T-helper 22 cell (primary cell): Measurements from ENCODE around the gene ALOXE3.
"Not testable (repeated sequence)": the region's sequence is repeated elsewhere in the genome, so short reads cannot be mapped to it uniquely, and the experiment has no call there.

Source experiments
- DNase-seq: peaks from one replicate; pipeline ENCODE4 v3.0.0-alpha.2; 2020; ENCODE audit warnings: low read depth

Gene ALOXE3

DNA sequence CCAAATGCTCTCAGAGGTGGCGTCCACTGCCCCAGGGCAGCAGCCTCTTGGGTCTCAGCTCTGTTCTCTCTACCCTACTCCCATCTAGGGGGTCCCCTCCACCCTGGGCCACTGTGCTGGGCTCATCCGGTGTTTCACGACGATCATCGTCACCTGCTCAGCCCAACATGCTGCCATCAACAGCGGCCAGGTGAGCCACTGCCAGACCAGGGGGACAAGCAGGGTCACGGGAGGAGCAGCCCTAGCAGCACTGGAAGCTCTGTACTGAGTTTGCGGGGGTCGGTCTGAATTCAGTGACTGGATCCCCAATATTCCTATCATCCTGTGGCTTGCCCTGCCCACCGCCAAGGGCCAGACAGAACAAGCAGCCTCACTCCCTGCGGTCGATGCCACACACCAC is 46.8 kb downstream of the ALOXE3 start:
- no peak for DNase-seq

DNA sequence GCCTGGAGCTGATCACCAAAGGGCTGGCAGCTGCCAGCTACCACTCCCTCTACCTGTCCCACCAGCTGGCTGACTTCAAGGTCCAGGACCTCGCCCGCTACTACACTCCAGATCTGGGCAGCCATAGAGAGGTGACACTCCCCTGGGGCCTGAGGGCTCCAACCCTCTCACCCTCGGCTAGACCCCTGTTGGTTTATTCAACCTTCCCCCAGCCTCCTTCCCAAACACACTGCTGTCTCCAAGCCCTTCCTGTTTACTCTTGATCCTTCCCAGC is 48.8 kb downstream of the ALOXE3 start:
- DNase-seq, result no peak

DNA sequence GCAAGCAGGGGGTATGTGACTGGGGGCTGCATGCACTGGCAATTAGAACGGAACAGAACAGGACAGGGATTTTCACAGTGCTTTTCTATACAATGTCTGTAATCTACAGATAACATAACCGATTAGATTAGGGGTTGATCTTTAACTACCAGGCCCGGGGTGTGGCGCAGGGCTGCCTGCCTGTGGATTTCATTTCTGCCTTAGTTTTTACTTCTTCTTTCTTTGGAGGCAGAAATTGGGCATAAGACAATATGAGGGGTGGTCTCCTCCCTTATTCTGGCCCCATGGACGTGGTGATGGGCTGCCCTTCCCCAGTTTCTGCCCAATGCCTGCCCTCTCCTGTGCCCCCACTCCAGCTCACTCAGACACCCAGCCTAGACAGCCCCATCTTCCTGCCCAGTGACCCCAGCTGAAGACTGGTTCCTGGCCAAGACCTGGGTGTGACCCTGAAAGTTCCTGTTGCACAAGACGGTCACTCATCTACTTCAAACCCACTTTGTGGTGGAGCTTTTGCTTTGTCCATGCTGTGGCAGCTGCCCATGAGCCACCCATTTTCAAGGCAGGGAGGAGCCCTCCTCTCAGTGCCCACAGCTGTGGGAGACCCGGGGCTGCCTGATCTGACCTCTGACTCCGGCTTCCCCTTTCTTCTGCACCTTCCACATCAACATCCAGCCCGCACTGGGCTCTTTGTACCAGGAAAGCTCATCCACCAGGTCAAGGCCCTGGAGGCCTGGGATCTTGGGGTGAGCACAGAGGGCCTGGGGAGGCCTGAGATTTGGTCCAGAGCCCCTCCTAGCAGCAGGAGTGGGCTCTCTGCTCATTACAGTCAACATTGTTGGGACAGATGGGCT is 49.4 kb downstream of the ALOXE3 start:
- DNase-seq, result no peak

DNA sequence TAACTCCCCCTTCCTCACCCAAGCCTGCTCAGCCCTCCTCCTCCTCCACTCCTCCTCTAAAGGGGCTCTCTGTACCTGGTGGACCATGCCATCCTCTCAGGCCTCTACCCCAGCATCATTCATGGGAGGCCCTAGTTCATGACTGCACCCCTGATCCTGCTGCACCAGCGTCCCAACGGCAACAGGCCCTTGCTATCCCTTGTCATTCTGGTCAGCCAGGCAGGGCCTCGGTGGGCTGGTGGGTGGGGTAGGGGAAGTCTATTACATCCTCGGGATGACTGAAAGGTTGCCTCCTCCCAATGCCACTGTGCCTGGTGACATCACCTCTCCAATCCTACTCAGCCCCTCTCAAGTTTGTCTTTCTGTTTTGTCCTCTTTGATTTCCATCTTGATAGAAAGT is 50.5 kb downstream of the ALOXE3 start:
- no peak for DNase-seq

DNA sequence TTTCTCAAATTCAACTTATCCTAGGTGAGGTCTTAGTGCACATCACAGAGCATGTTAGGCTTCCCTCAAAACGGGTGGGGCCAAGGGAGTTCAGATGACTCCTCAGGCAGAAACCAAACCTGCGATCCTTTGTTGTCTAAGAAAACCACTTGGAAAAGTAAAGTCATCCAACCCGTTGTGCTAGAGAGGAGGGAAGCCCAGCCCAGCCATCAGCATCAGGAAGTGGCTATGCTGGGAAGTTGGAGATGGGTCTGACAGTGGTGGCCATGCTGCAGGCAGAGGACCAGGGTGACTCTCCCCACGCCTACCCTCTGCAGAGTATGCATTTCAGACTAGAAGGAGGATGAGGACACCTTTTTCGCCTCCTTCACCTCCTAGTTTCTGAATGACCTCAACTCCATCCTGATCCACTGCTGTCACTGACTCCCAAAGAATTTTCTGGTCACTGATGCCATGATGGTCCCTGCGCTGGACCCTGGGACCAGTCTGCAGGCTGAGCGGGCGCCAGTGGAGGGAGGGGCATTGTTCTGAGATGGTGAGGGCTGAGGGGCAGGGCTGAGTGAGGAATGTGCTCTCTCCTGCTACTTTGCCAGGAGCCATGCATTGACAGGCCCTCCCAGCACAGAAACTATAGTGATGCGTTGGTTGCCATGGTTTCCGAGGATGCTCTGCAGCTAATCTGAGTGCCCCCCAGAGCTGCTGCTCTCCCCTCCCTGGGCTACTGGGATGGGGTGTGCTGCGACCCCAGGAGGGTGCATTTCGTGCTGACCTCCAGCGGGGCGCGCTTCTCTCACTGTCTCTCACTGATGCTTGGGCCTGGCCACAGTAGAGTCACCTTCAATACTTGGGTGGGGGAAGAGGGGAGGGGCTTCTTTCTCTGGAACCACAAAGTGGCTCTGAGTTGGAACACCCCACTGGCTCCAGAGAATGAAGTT is 51.2 kb downstream of the ALOXE3 start:
- no peak for DNase-seq

DNA sequence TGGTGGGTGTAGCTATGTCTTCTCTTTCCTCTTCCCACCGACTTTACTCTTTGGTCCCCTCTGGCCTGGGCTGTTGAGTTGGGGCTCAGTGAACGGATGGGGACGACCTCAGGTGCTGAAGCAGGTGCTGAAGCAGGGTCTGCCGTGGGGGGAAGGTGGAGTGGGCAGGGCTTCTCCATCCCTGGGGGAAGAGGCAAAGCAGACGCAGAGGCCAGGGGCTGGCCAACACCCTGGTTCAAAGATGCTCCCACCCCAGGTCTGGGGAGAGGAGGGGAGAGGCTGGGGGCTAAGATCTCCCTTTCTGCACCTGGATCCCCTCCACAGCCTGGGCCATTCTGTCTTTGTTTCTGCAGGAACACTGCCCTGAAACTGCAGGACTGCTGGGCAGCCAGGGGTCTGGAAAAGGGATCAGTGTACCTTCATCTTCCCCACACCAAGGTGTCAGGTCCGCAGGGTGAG is 53.7 kb downstream of the ALOXE3 start:
- DNase-seq, result no peak

DNA sequence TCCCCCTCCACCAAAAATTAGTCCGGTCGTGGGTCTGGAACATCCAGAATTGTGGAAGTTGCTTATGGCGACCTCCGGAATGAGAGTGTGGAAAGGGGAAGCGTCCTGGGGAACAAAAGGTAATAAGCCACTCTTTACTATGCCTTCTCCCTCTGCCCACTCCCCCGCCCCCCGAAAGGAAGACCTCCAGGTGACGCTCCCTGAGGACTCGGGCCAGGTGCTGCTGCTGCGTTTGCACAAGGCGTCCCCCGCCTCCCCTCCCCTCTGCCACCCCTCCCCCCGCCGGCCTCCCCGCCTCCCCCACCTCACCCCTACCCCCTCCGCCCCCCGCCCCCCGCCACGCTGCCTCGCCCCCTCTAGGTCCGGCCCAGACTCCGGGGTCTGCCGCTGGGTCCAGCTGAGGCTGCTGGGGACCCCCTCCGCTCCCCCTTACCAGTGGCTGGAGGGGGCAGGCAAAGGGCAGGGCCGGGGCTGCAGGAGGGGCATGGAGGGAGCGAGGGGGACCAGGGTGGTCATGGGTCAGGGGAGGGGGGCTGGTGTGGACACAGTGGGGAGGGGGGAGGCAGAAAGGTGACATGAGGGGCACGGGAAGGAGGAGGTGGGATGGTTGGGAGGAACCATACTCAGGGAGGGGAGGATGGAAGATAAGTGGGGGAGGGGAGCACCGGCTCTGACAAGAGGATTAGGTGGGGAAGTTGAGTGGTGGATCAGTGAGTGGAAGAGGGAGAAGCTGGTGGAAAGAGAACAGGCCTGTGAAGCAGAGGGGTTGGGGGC is 54.4 kb downstream of the ALOXE3 start:
- no peak for DNase-seq

DNA sequence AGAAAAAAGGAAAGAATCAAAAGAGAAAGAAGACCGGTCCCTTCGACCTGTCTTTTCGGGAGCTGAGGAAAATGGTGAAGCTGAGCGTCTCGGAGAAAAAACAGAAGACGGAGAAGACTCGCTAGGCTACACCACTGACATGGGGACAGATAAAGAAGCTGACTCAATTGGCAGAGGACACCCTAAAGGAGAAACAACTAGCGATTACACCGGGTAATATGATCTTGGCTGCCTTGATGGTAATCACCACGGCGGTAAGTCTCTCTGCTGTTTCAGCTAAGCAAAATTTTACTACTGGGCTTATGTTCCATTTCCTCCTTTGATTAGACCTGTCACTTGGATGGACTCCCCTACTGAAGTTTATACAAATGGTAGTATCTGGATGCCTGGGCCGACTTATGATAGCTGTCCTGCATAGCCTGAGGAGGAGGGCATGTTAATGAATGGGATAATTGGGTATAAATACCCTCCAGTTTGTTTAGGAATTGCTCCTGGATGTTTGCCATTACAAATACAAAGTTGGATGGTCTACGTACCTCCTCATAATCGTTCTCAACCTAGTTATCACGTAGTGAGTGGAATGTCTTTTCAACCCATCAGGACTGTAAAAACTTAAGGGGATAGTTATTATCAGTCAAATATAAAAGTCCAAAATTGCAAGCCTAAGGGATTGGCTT is 55.4 kb downstream of the ALOXE3 start:
- no peak for DNase-seq

DNA sequence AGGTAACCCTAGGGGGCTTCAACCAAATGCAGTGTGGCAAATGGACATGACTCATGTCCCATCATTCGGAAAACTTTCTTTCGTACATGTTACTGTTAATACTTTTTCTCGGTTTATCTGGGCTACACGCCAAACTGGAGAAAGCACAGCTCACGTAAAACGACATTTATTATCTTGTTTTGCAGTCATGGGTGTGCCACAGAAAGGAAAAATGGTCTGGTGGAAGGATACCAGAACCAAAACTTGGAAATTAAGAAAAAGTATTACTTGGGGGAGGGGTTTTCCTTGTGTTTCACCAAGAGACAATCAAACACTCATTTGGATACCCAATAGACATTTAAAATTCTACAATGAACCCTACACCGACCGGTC is 55.9 kb downstream of the ALOXE3 start:
- no peak for DNase-seq

DNA sequence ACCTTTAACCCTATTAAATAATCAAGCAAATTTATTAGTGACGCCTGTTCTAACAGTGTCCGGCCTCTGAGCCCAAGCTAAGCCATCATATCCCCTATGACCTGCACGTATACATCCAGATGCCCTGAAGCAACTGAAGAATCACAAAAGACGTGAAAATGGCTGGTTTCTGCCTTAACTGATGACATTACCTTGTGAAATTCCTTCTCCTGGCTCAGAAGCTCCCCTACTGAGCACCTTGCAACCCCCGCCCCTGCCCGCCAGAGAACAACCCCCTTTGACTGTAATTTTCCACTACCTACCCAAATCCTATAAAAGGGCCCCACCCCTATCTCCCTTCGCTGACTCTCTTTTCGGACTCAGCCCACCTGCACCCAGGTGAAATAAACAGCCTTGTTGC is 56.5 kb downstream of the ALOXE3 start:
- DNase-seq, result not testable (repeated sequence)

DNA sequence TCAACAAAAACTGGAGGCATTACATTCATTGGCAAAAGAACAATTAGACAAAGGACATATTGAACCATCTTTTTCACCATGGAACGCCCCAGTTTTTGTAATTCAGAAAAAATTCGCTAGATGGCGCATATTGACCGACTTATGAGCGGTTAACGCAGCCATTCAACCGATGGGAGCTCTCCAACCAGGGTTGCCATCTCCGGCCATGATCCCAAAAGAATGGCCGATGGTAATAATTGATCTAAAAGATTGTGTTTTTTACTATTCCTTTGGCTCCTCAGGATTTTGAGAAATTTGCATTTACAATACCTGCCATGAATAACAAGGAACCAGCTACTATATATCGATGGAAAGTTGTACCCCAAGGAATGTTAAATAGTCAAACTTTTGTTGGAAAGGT is 58.0 kb downstream of the ALOXE3 start:
- no peak for DNase-seq

DNA sequence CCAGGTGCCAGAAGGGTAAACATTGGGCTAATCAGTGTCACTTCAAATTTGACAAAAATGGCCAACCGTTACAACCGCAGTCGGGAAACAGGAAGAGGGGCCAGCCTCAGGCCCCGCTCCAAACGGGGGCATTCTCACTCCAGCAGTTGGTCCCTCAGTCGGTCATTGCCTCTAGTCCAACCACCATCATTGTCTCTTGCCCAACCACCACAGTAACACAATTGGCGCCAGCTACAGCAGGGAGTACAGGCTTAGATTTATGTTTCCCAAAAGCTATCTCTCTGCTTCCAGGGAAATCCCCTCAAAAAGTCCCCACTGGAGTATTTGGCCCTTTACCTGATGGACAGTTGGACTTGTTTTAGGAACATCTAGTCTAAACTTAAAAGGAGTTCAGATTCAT is 59.2 kb downstream of the ALOXE3 start:
- no peak for DNase-seq

DNA sequence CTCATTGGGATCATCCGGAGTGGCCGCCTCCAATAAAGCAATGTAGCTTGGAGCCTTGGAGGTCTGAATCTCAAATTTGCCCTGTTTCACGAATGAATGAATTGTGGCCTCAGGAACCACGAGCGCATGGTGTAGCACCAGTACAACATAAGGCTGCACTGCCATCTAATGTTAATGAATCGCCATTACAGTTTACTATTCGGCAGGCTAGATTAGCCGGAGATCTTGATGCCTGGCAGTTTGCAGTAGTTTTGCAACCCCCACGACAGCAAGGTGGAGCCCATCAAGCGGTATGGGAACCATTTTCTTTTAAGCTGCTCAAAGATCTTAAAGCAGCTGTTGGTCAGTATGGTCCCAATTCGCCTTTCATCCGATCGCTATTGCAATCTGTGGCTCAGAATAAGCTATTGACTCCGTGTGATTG is 60.6 kb downstream of the ALOXE3 start:
- peak; percentile 25 for DNase-seq

DNA sequence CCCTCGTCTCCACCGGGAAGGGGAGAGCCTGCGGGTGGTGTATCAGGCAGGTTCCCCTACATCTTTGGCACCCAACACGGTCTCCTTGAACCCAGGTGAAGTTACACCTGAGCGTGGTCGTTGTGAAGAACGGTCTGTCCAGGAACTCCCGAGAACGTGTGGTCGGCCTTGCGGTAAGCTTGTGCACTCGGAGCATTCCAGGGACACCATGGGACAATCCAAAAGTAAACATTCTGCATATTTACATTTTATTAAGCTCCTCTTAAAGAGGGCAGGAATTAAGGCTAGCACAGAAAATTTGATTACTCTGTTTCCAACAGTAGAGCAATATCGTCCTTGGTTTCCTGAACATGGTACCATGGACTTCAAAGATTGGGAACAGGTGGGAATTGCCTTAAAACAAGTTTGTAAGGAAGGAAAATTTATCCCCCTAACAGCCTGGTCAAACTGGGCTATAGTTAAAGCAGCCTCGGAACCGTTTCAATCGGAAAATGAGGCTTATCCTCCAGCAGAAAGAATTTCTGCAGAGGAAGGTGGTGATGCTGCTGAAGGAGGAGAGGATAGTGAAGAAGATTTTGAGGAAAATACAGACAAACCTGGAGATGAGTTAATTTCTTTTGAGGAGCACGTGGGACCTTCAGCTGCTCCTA is 61.2 kb downstream of the ALOXE3 start:
- no peak for DNase-seq

DNA sequence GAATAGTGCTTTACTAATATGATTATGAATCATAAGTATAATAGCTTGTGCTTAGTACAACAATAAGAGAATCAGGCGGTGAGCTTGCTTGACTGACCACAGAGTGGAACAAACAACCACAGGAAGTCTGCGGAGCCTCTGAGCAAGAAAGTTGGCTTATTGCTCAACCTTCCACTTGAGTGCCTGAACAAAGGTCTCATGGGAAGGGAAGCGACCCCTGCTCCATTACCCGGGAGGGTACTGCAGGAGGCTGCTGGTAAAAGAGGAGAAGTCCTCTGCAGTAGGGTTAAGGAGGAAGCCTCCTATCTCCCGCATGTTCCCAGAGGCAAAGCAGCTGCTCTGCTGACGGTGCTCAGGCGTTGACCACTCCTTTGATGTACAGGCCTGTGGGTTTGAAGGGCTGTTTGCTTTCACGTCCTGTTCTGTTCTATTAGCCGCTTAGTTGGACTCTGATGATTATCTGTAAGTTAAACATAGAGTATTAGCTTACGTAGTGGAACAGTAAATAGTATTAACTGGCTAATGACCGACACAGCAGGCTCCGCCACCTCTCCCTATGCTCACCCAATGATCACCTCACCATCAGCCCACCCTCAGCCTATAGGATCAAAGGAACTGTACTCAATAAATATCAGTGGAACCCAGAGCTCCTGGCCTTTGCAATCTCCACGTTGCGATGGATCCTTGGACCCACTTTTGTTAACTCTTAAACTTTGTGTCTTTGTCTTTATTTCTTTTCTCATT is 61.9 kb downstream of the ALOXE3 start:
- DNase-seq, result no peak

DNA sequence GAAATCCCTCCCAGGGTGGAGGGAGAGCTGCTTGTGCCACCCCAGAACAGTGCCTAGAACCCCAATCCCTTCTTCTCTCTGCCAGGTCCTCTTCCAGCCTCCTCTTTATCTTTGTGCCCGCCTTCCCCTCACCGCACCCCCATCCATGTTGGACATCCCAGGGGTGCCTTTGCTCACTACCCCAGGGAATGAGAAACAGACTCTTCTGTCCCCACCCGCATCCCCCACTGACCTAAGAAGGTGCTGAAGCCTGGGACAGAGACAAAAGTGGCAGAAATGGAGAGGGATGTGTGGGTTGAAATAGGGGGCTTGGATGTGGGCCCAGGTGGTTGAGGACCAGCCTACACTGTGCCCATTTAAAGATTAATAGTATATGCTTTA is 62.5 kb downstream of the ALOXE3 start:
- DNase-seq, result no peak

DNA sequence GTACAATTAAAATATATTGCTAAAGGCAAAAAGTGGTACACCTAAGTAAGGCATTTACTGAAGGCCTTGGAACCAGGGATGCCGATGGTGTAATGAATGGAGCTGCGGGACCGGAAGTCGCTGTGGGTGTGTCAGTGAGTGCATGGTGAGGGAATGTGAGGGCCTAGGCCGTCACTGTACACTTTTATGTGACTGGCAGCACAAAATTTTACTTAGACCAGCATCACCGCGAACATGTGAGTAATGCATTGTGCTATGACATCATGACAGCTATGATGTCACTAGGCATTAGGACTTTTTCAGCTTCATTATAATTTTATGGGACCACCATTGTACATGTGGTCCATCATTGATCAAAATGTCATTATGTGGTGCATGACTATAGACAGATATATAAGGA is 64.7 kb downstream of the ALOXE3 start:
- no peak for DNase-seq

DNA sequence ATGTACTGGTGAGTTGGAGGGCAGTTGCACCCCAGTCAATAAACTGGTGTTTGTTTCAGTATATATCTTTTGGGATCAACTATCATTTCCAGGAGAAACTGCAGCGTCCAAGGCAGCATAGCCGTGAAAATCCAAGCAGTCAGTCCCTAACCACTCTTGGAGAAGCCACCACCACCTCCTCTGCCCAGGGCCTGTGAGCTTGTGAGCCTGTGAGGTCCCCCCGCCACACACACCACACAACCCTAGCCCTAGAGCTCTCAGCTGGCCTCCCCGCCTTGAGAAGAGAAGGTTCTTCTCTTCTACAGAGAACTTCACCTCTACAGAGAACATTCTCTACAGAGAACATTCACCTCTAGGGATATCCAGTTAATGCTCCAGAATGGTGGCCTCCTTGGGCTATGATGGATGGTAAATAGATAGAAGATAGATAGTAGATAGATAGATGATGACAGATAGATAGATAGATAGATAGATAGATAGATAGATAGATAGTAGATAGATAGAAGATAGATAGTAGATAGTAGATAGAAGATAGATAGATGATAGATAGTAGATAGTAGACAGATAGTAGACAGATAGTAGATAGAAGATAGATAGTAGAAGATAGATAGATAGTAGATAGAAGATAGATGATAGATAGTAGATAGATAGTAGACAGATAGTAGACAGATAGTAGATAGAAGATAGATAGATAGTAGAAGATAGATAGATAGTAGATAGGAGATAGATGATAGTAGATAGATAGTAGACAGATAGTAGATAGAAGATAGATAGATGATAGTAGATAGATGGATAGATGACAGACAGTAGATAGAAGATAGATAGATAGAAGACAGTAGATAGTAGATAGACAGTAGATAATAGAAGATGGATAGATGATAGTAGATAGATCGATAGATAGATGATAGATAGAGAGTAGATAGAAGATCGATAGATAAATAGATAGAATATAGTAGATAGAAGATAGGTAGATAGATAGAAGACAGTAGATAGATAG is 65.8 kb downstream of the ALOXE3 start:
- DNase-seq, result no peak

DNA sequence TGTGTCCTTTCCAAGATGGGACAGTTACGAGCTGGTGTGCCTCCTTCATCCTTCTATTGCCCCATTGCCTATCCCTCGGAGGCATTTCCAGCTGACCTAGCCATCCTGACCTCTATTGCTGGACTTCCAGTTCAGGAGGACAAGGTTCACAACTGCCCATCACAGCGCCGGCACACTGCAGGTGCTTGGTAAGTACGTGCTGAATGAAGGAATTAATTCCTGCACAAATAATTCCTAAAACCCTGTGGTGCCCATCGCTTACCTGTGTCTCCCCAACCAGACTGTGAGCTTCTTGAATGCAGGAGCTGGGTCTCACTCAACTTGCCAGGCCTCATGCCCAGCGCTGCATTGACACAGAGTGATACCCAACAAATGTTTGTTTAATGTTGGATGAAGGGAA is 66.5 kb downstream of the ALOXE3 start:
- DNase-seq, result no peak

DNA sequence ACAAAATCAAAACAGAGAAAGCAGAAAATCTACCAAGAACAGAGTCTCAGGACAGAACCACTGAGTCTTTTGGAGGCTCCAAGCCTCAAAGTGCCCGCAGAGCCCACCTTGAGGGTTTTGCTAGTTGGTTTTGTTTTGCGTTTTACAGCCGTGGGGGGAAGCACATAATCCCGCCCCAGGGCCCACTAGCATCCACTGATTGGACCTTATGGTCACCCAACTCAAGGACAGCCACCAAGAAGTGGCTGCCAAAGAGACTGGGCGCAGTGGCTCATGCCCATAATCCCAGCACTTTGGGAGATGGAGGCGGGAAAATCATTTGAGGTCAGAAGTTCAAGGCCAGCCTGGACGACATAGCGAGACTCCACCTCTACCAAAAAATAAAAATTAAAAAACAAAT is 69.6 kb downstream of the ALOXE3 start:
- DNase-seq, result no peak
